Stromal cell of bone marrow (primary cell): ENCODE data around the gene LCN12.
"Not testable (repeated sequence)": the region's sequence is repeated elsewhere in the genome, so short reads cannot be mapped to it uniquely, and the experiment has no call there.

Experiments used
- DNase-seq: peaks from one replicate; pipeline ENCODE4 v3.0.0-alpha.2; 2012; ENCODE audit warnings: low read depth

Gene LCN12

DNA sequence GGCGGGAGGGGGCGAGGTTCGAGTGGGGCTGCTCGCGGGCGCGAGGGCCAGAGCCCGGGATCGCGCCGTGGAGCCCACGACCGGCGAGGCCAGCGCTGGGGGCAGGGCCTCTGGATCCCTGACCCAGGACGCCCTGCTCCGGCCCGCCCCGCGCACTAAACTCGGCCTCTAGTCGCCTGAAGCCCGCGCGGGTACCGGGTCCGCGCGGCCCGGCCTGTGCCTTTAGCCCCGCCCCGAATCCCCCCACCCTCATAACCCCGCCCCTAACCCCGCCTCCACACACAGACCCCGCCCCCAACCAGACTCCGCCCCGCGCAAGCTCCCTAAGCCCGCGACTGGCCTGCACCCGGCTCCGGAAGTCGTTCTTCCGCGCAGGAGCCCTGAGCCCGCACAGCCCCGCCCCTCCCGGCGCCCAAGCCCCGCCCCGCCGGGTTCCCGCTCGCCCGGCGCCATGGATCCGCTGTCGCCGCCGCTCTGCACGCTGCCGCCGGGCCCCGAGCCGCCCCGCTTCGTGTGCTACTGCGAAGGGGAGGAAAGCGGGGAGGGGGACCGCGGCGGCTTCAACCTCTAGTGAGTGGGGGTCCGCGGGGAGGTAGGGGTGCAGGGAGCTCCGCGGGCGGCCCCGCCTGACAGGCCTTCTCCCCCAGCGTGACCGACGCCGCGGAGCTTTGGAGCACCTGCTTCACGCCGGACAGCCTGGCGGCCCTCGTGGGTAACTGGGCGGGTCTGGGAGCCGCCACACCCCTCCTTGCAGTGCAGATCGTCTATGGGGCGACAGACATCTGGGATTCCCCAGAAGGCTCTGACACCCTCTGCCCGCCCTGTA lies 40.1 kb downstream of the LCN12 start, which contains the start of gene PAXX:
PAXX (plus strand) TSS at position 430 of the 826 bp plus-strand sequence; CDS start at position 452, 22 bp downstream.
- peak; percentile 70 for DNase-seq

- DNase-seq = no peak
These were observed 40.8 kb downstream of the LCN12 start for GRCh38 chr9:136992819-136993369.

DNA sequence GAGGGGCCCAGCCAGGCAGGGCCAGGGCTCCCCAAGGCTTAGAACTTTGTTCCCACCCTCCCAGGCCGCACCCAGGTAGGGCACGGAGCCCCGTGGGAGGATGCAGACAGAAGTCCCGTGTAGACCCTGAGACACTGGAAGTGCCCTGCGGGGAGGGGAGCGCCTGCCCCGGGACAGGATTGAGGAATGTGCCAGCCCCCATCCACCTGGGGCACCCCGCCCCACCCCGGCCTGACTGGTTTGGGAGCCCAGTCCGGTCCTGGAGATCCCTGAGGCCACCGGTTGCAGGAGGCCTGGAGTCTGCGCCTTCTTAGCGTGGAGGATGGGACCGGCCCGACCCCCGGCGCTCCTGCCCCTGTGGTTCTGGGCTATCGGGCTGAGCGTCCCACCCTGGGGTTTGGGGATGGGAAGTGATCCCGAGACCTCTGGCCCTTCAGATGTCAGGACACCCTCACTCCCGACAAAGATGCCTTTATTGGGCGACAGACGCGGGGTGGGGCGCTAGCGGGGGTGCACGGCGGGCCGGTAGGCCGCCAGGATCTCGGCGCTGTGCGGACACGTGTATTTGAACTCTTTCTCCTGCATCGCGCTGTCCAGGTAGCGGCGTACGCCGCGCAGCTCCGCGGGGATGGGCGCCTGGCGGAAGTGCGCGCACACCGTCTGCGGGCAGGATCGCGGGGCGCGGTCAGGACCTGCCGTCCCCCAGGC lies 42.3 kb downstream of the LCN12 start:
- no peak for DNase-seq

DNA sequence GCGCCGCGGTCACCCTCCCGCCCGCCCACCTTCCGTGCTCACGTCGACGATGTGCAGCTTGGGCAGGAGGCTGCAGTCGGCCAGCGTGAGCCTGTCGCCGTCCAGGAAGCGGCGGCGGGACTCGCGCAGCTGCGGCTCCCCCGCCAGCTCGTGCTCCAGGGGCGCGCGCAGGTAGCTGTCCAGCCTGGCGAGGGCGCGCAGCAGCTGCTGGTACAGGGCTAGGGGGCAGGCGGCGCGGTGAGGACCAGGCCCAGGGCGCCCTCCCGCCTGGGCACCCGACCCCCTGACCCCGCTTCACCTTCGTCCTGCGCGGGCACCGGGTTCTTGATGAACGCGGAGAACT lies 42.8 kb downstream of the LCN12 start:
- no peak for DNase-seq

DNA sequence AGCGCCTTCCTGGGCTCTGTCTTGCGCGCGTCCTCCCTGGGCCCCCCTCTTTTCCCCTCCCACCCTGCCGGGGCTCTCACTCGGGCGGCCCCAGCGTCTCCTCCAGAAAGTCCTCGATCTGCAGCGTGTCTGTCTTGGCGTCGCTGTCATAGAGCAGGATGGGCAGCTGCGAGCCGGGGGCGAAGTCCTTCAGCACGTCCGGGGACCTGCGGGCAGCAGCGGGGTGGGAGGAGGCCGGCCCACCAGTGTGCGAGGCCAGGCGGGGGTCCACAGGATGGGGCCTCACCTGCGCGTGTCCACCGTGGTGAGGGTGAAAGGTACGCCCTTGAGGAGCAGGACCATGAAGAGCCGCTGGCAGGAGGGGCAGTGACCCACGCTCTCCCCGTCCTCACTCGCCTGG lies 43.3 kb downstream of the LCN12 start:
- DNase-seq = no peak

DNA sequence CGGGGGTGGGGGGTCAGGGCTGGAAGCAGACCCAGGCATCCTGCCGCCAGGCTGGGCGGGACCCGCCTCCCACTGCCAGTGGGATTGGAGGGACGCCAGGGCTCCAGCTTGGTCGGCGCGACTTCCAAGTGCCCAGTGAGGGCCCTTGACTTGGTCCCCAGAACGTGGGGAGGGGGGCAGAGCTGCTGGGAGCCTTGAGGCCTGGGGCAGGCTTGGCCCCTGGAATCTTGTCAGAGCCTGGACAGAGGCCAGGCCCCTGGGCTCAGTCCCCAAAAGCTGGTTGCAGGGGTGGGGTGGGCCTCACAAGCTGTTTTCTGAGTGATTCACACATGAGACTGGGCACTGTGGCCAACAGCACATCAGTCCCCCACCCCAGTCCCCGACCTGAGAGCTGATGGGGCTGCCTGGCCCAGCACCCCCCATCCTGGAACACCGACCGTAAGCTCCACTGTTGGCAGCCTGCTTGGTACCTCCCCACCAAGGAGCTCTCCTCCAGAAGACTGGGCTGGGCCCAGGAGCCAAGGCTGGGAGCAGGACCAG lies 43.8 kb downstream of the LCN12 start:
- DNase-seq = no peak

- no peak for DNase-seq
These were observed 44.6 kb downstream of the LCN12 start, which contains the start of gene CLIC3 for GRCh38 chr9:136996361-136997292. CLIC3 (minus strand) TSS chr9:136996568; CDS start chr9:136996543, 25 bp downstream.

DNA sequence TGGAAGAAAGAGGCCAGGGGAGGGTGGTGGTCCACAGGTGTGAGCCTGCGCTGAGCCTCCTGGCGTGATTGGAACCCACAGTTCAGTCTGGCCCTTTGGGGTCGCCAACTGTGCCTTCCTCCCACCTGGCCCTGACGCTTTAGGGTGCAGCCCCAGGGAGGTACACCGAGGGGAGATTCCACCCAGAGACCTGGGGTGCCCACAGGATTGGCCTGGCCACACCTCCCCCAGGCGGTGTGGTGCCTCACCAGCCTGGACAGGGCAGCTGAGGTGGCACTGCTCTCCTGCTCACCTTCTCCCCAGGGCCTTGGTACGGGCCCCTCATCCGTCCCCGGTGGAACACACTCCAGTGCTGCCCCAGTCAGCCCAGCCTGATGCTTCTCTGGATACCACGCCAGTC lies 45.3 kb downstream of the LCN12 start:
- DNase-seq = no peak

DNA sequence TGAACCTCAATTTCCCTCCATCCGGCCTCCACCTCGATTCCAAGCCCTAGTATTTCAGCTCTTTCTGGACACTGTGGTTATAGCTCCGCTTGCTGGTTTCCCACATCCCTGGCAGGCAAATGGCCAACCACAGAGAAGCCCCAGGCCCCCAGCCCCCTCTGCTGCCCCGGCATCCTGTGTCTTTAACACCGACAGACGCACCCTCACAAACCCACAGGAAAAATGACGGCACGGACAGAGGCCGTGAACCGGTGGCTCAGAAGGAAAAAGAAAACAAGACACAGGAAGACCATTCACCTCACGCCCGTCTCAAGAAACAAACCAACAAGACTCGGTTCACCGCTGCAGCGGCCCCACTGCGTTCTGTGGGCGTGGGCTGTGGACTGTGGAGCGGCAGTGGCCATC lies 45.8 kb downstream of the LCN12 start:
- no peak for DNase-seq

GRCh38 chr9:137000177-137000930 lies 48.3 kb downstream of the LCN12 start:
- no peak for DNase-seq

GRCh38 chr9:137001857-137002645 lies 50.0 kb downstream of the LCN12 start:
- DNase-seq = no peak

GRCh38 chr9:137002646-137003041 lies 50.6 kb downstream of the LCN12 start:
- DNase-seq = no peak

GRCh38 chr9:137004285-137004684 lies 52.2 kb downstream of the LCN12 start:
- DNase-seq = not testable (repeated sequence)
